H1 (cell line): ENCODE data around the gene SRSF6.

Experiments used
- CHD1 ChIP-seq: IDR thresholded peaks from 2 replicates; pipeline ENCODE4 v1.6.1; 2012; ENCODE audit warnings: low read depth, low read length, improper control_type of control experiment
- CTBP2 ChIP-seq: IDR thresholded peaks from 2 replicates; pipeline ENCODE4 v1.7.0; 2011; ENCODE audit warnings: borderline replicate concordance, mild to moderate bottlenecking, moderate library complexity, mixed read lengths, low read length; ENCODE audit not compliant: insufficient read depth, insufficient read length
- EP300 ChIP-seq, 2 experiments: IDR thresholded peaks; 1 replicate in 1 of 2; 2 replicates in 1 of 2; pipeline ENCODE4 v1.6.1; 2011 to 2012; ENCODE audit warnings: low read depth in 2 of 2, low read length in 2 of 2, mild to moderate bottlenecking in 2 of 2, borderline replicate concordance in 1 of 2, inconsistent platforms in 1 of 2, moderate library complexity in 1 of 2
- FOSL1 ChIP-seq: IDR thresholded peaks from 2 replicates; pipeline ENCODE4 v1.6.1; 2011; ENCODE audit warnings: mild to moderate bottlenecking, low read depth, low read length, moderate library complexity; ENCODE audit not compliant: insufficient read depth
- GABPA ChIP-seq: IDR thresholded peaks from 2 replicates; pipeline ENCODE4 v1.6.1; 2011; ENCODE audit warnings: mild to moderate bottlenecking, low read length, moderate library complexity, borderline replicate concordance; ENCODE audit not compliant: insufficient read depth
- HDAC2 ChIP-seq, 2 experiments: fragments of 300-600 bp in 1 of 2; sonication (generic) in 1 of 2; IDR thresholded peaks; 2 replicates each; pipeline ENCODE4 v1.6.1; 2011 to 2012; ENCODE audit warnings: low read depth in 2 of 2, low read length in 2 of 2, mild to moderate bottlenecking in 2 of 2, moderate library complexity in 2 of 2, borderline replicate concordance in 1 of 2, inconsistent platforms in 1 of 2
- KDM1A ChIP-seq: fragments of 200-600, 300-600 bp; sonication (generic); IDR thresholded peaks from 2 replicates; pipeline ENCODE4 v1.7.1; 2016; ENCODE audit warnings: mild to moderate bottlenecking, low read length, borderline replicate concordance
- RAD21 ChIP-seq, 2 experiments: IDR thresholded peaks in 1 of 2; conservative IDR thresholded peaks in 1 of 2; 2 replicates each; pipeline ENCODE4 v1.6.1; 2011; ENCODE audit warnings: low read depth in 2 of 2, low read length in 2 of 2, improper control_type of control experiment in 1 of 2, inconsistent platforms in 1 of 2, mild to moderate bottlenecking in 1 of 2, moderate library complexity in 1 of 2
- RFX5 ChIP-seq: IDR thresholded peaks from 2 replicates; pipeline ENCODE4 v1.6.1; 2011; ENCODE audit warnings: low read depth, low read length, improper control_type of control experiment, borderline replicate concordance
- TCF12 ChIP-seq: IDR thresholded peaks from 2 replicates; pipeline ENCODE4 v1.6.1; 2011; ENCODE audit warnings: low read depth, mild to moderate bottlenecking, low read length
- TF ChIP-seq, protein P1 (sequence below), 3 experiments: IDR thresholded peaks; 1 replicate in 2 of 3; 2 replicates in 1 of 3; pipeline versions ENCODE4 v1.5.1 to v1.6.1; 2011; ENCODE audit warnings: low read length in 3 of 3, mild to moderate bottlenecking in 3 of 3, inconsistent platforms in 2 of 3, low read depth in 1 of 3, moderate library complexity in 1 of 3; ENCODE audit not compliant: insufficient read depth in 1 of 3; ENCODE audit errors: control extremely low read depth in 1 of 3

DNA sequence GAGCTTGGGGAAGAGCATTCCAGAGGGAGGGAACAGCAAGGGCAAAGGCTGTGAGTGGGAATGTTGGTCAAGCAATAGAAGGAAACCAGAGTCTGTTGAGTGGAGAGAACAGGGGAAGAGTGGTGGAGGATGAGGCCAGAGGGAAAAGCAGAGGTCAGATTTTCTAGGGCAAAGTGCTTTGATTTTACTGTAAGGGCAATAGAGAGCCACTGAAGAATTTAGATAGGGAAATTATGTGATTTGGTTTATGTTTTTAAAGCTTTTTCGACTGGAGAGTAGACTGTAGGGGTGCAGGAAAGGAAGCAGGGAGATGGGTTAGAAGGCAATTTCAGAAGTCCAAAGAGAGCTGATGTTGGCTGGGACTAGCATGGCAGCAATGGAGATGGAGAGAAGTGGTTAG lies 54.2 kb downstream of the SRSF6 start:
- no peak for TF ChIP-seq GABPA
- no peak for TF ChIP-seq KDM1A
- TF ChIP-seq EP300 (IDR thresholded peaks at IDR 0.05; ENCODE audit: borderline replicate concordance in 1 of 2, low read depth in 2 of 2, low read length in 2 of 2): no peak
- no peak for TF ChIP-seq CTBP2
- TF ChIP-seq, protein P1, sequence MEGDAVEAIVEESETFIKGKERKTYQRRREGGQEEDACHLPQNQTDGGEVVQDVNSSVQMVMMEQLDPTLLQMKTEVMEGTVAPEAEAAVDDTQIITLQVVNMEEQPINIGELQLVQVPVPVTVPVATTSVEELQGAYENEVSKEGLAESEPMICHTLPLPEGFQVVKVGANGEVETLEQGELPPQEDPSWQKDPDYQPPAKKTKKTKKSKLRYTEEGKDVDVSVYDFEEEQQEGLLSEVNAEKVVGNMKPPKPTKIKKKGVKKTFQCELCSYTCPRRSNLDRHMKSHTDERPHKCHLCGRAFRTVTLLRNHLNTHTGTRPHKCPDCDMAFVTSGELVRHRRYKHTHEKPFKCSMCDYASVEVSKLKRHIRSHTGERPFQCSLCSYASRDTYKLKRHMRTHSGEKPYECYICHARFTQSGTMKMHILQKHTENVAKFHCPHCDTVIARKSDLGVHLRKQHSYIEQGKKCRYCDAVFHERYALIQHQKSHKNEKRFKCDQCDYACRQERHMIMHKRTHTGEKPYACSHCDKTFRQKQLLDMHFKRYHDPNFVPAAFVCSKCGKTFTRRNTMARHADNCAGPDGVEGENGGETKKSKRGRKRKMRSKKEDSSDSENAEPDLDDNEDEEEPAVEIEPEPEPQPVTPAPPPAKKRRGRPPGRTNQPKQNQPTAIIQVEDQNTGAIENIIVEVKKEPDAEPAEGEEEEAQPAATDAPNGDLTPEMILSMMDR (IDR thresholded peaks at IDR 0.05; ENCODE audit: control extremely low read depth in 1 of 3, insufficient read depth in 1 of 3, low read depth in 1 of 3, low read length in 3 of 3): no peak
- no peak for TF ChIP-seq RAD21 (IDR thresholded peaks at IDR 0.05 in 1 of 2, conservative IDR thresholded peaks at IDR 0.05 in 1 of 2; ENCODE audit: low read depth in 2 of 2, low read length in 2 of 2)
- no peak for TF ChIP-seq TCF12
- TF ChIP-seq FOSL1: no peak
- TF ChIP-seq CHD1: no peak
- TF ChIP-seq RFX5: no peak
- TF ChIP-seq HDAC2 (IDR thresholded peaks at IDR 0.05; ENCODE audit: borderline replicate concordance in 1 of 2, low read depth in 2 of 2, low read length in 2 of 2): no peak
